ENCODE measurements around the gene PLXNC1.

PLXNC1 gene

GRCh38 chr12:94204499-94205247 lies 56.3 kb downstream of the PLXNC1 start:
- DNase-seq (ENCODE audit: low read depth in 2 of 2) = no peak

DNA sequence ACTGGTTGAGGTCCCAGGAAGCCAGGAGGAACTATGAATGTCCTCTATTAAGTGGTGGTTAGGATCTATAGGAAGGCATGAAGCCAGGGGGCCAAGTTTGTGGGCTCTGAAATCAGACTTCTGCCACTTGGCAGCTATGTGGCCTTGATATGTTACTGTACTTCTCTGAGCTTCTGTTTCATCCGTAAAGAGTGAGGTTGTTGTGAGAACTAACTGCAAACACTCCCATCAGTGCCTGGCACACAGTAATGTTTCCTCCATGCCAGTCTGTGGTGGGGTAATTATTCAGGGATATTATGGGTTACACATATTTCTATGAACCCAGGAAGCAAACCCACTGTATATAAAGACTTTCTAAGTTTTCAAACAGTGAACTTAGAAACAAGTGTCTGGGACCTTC lies 57.4 kb downstream of the PLXNC1 start:
- DNase-seq (ENCODE audit: low read depth in 2 of 2) = no peak

DNA sequence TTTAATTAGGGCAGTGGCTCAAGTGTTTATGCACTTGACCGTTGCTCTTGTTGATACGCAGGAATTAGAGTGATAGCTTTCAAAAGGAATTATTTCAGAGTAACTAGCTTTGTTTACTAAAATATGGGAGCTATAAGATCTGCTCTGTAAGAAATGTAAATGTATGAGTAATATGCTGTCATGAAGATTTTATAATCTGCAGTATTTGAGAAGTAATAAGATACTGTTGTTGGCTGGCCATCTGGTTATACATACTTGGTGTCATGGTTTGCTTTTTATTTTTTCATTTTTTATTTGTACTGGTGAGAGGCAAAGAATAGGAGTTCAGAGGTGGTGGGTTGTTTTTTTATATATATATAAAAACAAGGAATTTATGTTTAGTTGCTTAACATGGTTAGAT lies 58.5 kb downstream of the PLXNC1 start:
- DNase-seq (ENCODE audit: low read depth in 2 of 2) = no peak

DNA sequence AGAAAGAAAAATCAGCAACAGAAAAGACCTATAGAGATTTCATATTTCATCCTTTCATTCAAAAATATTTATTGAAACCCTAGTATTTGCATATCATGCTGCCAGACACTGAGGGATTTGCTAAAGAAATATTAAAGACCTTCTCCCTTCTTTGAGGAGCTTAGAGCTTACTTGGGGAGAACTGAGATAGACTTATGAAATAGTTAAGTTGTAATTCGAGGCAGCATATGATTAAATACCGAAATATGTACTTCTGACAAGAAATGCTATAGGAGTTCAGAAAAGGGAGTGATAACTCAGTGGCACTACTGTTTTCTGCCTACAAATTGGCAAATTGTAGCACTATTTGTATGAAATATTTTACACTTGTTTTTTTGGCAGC lies 59.1 kb downstream of the PLXNC1 start:
- DNase-seq (ENCODE audit: low read depth in 2 of 2) = no peak

GRCh38 chr12:94207849-94208621 lies 59.7 kb downstream of the PLXNC1 start:
- DNase-seq (ENCODE audit: low read depth in 2 of 2) = peak in 1 of 2 donors; percentile 16

GRCh38 chr12:94208622-94208966 lies 60.2 kb downstream of the PLXNC1 start:
- DNase-seq (ENCODE audit: low read depth in 2 of 2) = peak in 1 of 2 donors; percentile 2

- DNase-seq (ENCODE audit: low read depth in 2 of 2) = no peak
Measured at GRCh38 chr12:94209240-94209639, 60.9 kb downstream of the PLXNC1 start.

DNA sequence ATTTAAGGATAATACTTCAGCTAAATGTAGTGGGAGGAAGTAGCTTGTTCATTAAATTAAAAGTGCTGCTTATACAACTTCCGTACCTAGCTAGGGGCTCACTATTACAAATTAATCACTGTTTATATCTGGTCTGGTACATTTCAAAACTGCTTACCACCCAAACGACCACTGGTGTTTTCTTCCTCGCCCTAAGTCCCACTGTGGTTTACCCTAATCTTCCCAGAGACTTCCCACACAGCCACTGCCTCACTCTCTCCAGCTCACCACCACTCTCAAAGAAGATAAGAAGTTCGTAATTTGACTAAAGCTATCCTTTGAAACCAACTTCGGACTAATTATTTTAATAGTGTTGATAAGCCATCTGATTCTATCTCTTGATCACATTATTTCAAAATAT lies 62.6 kb downstream of the PLXNC1 start:
- DNase-seq (ENCODE audit: low read depth in 2 of 2) = no peak

DNA sequence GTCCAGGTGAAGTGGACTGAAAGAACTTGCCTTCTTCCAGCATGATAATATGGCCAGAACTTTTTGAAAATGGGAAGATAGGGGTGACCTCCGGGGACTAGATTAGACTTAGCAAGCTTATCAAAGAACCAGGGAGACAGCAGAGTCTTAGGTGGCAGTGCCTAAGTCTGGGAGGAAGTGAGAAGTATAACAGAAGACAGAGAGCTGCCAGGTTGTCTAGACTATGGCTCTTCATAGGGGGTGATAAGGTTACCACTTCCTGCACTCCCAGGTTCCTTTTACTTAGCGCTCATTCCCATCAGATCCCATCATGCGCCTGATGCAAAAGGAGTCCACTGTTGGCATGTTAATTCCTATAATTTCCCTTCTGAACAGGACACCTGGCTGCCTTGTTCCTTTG lies 69.9 kb downstream of the PLXNC1 start:
- DNase-seq (ENCODE audit: low read depth in 2 of 2) = no peak

DNA sequence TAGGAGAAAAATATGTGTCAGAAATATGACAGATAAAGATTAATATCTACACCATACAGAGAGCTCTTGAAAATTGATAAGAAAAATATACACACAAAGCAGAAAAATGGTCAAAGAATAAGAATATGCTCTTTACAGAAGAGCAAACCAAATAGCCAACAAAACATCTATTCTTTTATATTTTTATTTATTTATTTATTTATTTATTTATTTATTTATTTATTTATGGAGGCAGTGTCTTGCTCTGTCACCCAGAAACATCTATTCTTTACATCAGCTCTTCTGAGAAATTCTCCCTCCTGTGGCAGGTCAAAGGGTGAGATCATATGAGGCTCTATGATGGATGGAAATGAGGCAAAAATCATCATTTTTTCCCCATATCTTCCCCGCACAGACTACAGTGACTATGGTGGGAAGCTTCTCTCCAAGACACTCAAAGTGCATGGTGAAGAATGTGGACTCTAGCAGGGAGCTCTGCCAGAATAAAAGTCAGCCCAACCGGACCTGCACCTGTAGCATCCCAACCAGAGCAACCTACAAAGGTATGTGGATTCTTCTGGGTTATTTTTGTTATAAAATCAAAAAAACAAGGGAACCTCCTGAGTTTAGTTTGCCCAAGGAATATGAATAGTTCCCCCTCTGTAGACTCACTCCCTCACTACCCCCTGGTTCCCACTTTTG lies 71.4 kb downstream of the PLXNC1 start:
- DNase-seq (ENCODE audit: low read depth in 2 of 2) = no peak

DNA sequence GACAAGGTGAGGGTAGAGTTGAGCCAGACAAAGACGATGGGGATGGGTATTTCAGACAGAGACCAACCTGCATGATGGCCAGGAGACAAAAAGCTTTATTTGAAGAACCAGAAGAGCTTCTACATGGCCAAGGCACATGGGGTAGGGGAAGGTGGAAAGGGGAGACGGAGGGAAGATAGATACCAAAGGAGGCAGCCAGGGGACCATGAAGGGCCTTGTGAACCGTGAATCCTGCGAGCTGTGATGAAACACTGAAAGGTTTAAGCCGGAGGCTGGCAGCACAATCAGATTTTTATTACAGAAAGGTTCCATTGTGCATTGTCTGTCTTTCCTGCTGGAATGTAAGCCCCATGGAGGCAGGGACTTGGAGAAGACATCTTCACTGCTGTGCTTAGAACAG lies 72.4 kb downstream of the PLXNC1 start:
- no peak for DNase-seq (ENCODE audit: low read depth in 2 of 2)

GRCh38 chr12:94222351-94223084 lies 74.1 kb downstream of the PLXNC1 start:
- no peak for DNase-seq (ENCODE audit: low read depth in 2 of 2)

- DNase-seq (ENCODE audit: low read depth in 2 of 2) = no peak
Measured at GRCh38 chr12:94223842-94224241, 75.5 kb downstream of the PLXNC1 start.

- DNase-seq (ENCODE audit: low read depth in 2 of 2) = no peak
Measured at GRCh38 chr12:94225506-94225905, 77.1 kb downstream of the PLXNC1 start.

DNA sequence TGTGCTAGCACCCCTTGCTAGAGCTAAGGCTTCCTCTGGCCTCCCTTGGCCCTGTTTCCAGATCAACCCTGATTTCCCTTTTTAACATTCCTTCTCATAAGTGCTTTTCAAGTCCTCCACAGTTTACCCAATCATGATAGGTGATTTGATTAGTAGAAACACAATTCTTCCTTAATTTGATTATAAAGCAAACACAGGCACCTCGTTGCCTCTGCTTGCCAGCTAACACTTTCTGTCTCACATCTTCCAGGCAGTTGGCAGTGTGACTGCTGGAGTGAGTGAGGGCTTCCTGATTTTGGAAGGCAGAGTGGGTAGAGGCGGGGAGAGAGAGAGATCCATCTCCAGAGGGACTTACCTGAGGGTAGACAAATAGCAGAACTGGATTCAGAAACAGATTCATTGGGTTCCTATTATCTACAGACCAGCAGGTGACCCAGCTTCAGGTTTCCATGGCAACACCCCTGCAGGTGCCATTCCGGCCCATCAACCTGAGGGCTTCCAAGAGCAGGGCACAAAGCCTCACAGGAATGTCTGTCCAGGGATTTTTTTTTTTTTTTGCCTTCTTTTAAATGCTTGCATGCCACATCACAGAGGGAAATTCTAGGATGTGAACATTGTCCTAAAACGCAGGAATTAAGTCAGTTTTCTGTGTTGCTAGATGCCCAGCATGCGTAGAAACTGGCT lies 77.7 kb downstream of the PLXNC1 start:
- no peak for DNase-seq (ENCODE audit: low read depth in 2 of 2)

GRCh38 chr12:94227066-94227465 lies 78.7 kb downstream of the PLXNC1 start:
- no peak for DNase-seq (ENCODE audit: low read depth in 2 of 2)

- DNase-seq (ENCODE audit: low read depth in 2 of 2) = no peak
Measured at GRCh38 chr12:94228488-94228907, 80.1 kb downstream of the PLXNC1 start.

DNA sequence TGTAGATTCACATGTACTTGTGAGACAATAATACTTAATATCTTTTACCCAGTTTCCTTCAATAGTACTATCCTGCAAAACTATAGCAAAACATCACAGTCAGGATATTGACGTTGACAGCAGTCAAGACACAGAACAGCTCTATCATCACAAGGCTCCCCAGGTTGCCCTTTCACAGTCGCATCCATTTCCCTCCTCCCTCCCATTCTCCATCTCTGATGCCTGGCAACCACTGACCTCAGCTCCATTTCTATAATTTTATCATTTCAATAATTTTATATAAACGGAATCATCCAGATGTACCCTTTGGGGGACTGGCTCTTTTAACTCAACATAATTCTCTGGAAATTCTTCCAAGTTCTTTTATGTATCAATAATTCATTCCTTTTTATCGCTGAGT lies 81.5 kb downstream of the PLXNC1 start:
- DNase-seq (ENCODE audit: low read depth in 2 of 2) = no peak

DNA sequence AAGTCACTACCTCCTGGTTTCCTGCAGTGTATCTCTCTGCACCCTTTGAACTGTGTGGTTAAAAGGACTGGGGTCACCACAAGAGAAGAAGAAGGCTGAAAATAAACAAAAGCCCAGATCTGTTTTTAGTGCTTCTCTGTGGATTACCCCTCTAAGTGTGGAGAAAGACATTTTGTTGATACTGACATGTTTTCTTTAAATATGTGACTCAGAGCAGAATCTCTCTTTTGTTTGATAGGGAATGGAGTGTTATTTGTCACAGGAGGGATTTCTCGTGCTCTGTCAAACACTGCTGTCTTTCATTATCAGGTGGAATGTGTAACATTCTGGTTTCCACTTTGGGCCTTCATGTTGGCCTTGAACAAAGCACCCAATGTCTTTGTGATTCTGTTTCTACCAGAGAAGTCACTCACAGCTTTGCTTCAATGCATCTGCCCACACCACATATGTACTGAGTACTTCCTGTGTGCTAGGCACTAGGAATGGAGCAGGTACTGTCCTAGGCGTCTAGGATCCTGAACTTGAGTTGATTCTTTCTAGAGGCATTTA lies 82.1 kb downstream of the PLXNC1 start:
- DNase-seq (ENCODE audit: low read depth in 2 of 2) = no peak

- DNase-seq (ENCODE audit: low read depth in 2 of 2) = no peak
Measured at GRCh38 chr12:94231709-94232108, 83.3 kb downstream of the PLXNC1 start.

DNA sequence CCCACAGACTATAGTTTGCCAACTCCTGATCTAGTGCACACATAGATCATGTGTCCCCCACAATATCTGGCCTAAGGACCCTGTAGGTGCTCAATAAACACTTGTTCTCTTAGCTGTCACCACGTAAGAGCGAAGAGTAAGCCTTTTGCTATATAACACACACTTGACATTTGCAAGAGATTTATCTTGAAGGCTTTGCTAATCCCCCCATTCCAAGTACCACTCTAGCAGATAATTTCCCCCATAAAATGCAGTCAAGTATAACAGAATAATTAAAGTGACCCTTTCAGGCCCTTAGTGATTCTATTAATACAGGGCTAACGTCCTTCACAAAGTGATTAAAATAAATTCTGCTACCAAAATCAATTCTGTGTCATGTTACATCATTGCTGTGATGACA lies 87.5 kb downstream of the PLXNC1 start:
- DNase-seq (ENCODE audit: low read depth in 2 of 2) = no peak
